GM19193 (cell line): ENCODE data around the gene ARHGAP31.

Experiments used
- POLR2A ChIP-seq: IDR thresholded peaks from 4 replicates; pipeline ENCODE4 v1.6.1; 2011; ENCODE audit not compliant: insufficient read depth, insufficient read length; ENCODE audit errors: extremely low read depth

The ARHGAP31 gene, protein sequence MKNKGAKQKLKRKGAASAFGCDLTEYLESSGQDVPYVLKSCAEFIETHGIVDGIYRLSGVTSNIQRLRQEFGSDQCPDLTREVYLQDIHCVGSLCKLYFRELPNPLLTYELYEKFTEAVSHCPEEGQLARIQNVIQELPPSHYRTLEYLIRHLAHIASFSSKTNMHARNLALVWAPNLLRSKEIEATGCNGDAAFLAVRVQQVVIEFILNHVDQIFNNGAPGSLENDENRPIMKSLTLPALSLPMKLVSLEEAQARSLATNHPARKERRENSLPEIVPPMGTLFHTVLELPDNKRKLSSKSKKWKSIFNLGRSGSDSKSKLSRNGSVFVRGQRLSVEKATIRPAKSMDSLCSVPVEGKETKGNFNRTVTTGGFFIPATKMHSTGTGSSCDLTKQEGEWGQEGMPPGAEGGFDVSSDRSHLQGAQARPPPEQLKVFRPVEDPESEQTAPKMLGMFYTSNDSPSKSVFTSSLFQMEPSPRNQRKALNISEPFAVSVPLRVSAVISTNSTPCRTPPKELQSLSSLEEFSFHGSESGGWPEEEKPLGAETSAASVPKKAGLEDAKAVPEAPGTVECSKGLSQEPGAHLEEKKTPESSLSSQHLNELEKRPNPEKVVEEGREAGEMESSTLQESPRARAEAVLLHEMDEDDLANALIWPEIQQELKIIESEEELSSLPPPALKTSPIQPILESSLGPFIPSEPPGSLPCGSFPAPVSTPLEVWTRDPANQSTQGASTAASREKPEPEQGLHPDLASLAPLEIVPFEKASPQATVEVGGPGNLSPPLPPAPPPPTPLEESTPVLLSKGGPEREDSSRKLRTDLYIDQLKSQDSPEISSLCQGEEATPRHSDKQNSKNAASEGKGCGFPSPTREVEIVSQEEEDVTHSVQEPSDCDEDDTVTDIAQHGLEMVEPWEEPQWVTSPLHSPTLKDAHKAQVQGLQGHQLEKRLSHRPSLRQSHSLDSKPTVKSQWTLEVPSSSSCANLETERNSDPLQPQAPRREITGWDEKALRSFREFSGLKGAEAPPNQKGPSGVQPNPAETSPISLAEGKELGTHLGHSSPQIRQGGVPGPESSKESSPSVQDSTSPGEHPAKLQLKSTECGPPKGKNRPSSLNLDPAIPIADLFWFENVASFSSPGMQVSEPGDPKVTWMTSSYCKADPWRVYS (N-terminal part only)

GRCh38 chr3:119293871-119294695 is at the start of gene ARHGAP31:
TSS of gene ARHGAP31 (plus strand) at chr3:119294383. CDS start at chr3:119294905, 522 bp downstream.
- TF ChIP-seq POLR2A, result peak; percentile 67

- no peak for TF ChIP-seq POLR2A
Measured at GRCh38 chr3:119245778-119246177, 48.4 kb upstream of the ARHGAP31 start.

- TF ChIP-seq POLR2A, result no peak
Measured at GRCh38 chr3:119255214-119255613, 39.0 kb upstream of the ARHGAP31 start.

DNA sequence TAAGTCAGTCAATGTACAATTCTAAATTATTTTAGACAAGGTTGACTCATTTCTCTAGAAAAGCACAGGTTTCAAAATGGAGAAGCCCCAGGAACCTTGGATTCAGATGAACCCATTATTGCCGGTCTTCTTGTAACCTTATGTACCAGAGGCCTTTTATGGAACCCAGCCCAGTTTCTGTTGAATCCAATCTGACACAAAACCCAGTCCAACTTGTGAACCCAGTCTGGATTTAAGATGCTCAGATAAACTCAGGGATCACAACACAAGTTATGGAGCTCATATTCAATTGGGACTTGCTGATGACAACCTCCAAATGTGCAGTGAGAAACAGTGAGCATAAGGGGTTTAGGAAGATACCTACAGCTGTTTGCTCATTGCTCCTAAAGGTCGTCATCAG is 37.1 kb upstream of the ARHGAP31 start:
- TF ChIP-seq POLR2A, result no peak

DNA sequence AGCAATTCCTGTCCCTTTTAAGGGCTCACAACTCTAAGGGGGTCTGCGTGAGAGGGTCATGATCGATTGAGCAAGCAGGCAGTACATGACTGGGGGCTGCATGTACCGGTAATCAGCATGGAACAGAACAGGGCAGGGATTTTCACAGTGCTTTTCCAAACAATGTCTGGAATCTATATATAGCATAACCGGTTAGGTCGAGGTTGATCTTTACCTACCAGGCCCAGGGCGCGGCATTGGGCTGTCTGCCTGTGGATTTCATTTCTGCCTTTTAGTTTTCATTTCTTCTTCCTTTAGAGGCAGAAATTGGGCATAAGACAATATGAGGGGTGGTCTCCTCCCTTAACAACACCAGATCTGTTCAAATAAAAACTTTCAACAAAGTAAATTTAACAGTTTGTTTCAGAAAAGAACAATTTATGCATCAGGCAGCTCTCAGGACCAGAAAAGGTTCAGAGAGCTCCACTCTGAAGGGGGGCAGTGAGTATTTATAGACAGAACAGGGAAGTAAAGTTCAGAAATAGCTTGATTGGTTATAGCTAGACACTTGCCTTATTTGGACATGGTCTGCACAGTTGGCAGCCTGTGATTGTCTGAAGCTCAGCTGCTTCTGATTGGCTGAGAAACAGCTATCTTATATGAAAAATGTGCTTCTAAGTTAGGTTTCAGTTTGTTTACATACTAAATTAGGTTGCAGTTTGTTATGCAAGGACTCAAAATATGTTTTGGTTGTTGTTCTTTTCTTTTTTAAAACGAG is 36.4 kb upstream of the ARHGAP31 start:
- no peak for TF ChIP-seq POLR2A

DNA sequence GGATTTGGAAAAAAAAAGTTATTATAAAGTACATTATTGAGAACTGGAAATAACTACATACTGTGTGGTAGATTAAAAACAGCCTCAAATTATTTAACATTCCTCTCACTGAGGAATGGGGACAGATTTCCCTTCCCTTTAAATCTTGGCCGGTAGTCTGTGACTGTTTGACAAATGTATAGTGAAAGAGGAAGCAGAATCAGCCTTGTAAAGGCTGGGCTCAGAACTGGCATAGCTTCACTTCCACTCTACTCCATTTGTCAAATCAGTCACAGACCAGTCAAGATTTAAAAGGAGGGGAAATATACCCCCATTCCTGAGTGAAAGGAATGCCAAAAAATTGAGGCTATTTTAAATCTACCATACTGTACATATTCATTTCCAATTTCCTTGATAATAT is 35.3 kb upstream of the ARHGAP31 start:
- no peak for TF ChIP-seq POLR2A

- no peak for TF ChIP-seq POLR2A
Measured at GRCh38 chr3:119259821-119260220, 34.4 kb upstream of the ARHGAP31 start.

- no peak for TF ChIP-seq POLR2A
Measured at GRCh38 chr3:119261055-119261454, 33.1 kb upstream of the ARHGAP31 start.

DNA sequence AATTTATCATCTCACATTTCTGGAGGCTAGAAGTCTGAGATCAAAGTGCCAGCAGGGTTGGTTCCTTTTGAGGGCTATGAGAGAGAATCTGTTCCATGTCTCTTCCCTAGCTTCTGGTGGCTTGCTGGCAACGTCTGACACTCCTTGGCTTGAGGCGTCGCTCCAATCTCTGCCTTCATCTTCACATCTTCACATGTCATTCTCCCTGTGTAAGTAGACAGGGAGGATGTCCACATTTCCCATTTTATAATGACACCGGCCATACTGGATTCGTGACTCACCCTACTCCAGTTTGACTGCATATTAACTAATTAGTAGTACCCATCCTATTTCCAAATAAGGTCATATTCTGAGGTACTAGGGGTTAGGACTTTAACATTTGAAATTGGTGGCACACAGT is 17.5 kb upstream of the ARHGAP31 start:
- no peak for TF ChIP-seq POLR2A

DNA sequence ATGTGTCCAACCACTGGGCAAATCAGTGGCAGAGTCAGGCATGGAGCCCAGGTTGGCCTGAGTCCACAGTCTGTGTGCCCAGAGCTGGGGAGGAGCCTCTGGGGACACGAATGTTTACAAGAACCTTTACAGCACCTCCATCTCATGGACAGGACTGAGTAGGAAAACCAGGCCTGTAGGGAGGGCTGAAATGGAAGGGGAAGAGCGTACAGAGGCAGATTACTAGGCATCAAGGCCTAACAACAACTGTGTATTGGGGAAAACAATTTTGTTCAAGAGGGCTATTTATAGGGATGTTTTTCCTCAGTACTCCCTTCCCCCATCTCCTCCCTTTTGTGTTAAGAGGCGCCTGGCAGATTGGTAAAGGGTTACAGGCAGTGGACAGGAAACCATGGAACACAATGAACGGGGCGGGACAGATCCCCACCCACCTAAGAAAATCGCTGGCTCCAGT is 15.1 kb upstream of the ARHGAP31 start:
- TF ChIP-seq POLR2A, result no peak

DNA sequence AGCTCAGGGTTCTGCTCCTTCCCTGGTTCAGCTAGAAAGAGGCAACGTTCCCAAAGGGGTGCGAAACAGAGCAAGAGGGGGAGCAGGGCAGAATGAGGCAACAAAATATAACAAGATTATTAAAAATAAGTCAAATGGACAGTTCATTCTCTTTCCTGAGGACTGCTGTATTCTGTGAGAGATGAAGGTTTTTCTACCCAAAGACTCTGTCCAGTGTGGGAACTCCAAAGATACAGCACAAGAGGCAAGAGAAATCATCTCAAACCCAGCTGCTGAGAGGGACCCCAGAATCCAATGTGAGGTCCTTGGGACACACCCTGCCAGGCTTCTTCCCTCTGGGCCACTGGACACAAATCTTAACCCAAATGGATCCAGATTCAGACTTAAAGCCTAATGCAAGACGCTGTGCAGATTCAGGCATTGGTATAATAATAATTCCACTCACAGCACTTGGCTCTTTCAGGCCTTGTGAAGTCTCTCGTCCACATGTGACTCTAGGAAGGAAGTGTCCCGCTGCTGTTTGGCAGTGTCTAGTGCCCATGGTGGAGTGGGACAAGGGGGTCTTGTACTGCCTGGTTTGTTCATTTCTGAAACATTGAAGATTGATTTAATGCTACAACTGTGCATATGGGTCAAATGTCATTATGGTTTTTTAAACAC is 14.5 kb upstream of the ARHGAP31 start:
- TF ChIP-seq POLR2A, result no peak

- no peak for TF ChIP-seq POLR2A
Measured at GRCh38 chr3:119288669-119289403, 5.3 kb upstream of the ARHGAP31 start.
